Measurements from ENCODE around the gene NFIX.

NFIX gene

DNA sequence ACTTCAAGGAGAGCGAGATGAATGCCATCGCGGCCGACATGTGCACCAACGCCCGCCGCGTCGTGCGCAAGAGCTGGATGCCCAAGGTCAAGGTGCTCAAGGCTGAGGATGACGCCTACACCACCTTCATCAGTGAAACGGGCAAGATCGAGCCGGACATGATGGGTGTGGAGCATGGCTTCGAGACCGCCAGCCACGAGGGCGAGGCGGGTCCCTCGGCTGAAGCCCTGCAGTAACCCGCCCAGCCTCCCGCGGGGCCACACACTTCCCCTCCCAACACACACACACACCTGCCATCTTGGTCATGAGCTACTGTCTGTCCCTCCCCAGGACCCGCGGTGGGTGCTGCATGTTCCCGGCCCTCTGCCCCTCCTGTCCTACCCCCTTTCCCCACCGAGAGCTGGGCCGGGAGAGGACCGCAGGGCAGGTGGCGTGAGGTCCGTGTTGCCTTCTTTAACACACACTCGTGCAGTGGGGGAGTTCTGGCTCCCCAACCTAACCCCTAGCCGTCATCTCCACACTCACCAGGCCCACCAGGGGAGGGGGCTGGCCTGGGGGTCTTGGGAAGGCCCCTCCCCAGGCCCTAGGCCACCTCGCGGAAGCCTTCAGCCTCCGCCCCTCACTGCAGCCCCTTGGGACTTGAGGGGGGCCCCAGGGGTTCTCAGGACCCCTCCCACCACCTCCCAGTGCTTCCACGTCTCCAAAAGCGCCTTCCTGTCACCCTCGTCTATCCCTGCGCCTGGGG lies 143.1 kb downstream of the NFIX start:
- FAIRE-seq (no peak), DNase-seq (ENCODE audit: insufficient read length, low spot score) (no peak)
- TF ChIP-seq CTCF (IDR thresholded peaks at IDR 0.05; ENCODE audit: insufficient read depth, missing control alignments): no peak

DNA sequence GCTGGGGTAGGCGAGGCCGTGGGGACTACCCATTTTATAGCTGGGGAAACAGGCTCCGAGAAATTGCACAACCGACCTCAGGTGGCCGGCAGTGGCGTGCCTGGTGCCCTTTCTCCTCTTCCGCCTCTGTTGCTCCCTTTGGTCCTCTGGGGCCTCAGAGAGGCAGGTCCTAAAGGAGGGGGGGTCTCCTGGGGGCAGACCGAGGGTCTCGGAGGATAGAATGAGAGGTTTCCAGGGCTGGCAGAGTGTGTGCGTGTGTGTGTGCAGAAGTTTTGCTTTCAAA lies 143.6 kb downstream of the NFIX start:
- DNase-seq (ENCODE audit: insufficient read length, low spot score) (no peak), FAIRE-seq (no peak)
- no peak for TF ChIP-seq CTCF (IDR thresholded peaks at IDR 0.05; ENCODE audit: insufficient read depth, missing control alignments)

DNA sequence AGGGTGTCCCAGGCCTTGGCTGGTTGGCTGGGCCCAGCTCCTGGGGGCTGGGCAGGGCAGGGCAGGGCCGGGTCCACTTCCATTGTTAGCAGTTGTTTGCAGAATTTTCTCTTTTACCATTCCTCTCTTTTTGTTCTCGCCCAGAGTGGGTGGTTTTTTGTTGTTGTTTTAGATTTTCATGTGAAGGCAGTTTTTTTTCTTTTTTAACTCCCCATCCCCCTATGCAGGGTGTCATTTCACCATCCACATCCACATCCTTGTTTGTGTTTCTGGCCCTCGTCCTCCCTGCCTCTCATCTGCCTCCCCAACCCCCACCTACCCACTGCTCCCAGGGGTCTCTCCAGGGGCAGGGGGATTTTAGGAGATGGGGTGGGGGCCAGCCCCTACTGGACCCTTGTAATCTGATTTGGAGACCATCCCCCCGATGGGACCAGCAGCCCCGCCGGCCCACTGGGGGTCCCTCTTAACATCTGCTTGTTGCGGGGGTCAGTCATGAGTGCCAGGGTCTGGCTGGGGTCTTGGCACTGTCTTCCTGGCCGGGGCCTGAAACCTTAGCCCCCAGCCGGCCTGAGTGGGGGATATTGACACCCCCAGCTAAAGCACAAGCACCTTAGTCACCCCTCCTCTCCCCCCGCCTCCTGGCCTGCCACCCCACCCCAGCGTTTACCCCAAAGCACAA lies 144.5 kb downstream of the NFIX start:
- DNase-seq (ENCODE audit: insufficient read length, low spot score): no peak
- TF ChIP-seq CTCF (IDR thresholded peaks at IDR 0.05; ENCODE audit: insufficient read depth, missing control alignments): no peak
- no peak for FAIRE-seq

DNA sequence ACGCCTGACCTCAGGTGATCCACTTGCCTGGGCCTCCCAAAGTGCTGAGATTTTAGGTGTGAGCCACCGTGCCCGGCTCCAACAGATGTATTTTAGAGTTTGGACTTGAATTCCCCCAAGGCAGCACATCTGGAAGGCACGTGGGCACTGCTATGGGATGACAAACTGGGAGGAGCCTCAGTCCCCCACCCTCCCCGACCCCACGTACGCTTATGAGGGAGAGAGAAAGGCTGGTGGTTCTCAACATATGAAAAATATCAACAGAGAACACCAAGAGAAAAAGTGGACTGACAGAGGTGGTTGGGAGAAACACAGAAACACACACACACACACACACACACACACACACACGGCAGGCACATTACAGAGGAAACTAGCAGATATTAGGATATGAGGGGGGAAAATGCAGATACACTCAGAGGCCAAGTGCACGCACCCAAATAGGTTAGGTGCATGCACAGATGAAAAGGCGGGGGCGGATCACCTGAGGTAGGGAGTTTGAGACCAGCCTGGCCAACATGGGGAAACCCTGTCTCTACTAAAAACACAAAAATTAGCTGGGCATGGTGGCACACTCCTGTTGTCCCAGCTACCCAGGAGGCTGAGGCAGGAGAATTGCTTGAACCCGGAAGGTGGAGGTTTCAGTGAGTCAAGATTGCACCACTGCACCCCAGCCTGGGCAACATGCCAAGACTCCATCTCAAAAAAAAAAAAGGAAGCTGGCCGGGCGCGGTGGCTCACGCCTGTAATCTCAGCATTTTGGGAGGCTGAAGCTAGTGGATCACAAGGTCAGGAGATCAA lies 151.7 kb downstream of the NFIX start:
- DNase-seq (ENCODE audit: insufficient read length, low spot score) (no peak), FAIRE-seq (no peak)
- TF ChIP-seq CTCF (IDR thresholded peaks at IDR 0.05; ENCODE audit: insufficient read depth, missing control alignments): no peak

All from D721Med (cell line).